GM18505 (cell line): ENCODE measurements around the gene CHI3L1.

Source experiments
- ATAC-seq: cut with Tn5 transposase; IDR thresholded peaks from one replicate; pipeline ENCODE4 v1.9.1; 2021; ENCODE audit not compliant: unreplicated experiment
- POLR2A ChIP-seq: IDR thresholded peaks from 4 replicates; pipeline ENCODE4 v1.6.1; 2011; ENCODE audit warnings: borderline replicate concordance; ENCODE audit not compliant: insufficient read depth, insufficient read length; ENCODE audit errors: extremely low read depth

The CHI3L1 gene

GRCh38 chr1:203199816-203200571 is 13.5 kb upstream of the CHI3L1 start:
- TF ChIP-seq POLR2A, result no peak
- no peak for ATAC-seq

DNA sequence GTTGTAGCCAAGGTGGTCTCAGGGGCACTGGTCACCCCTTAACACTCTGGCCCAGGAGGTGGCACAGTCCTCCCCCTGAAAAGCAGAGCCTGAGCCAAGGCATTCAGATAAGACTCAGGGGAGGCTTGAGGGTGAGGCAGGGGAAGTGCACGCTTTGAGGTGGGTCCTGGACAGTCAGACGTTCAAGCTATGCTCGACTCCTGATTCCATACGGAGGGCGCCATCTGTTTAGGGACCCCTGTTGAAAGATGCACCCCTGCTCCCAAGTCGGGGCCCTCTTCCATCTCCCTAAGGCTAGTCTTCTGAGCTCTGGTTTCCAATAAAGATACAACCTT is 12.9 kb upstream of the CHI3L1 start:
- no peak for TF ChIP-seq POLR2A
- no peak for ATAC-seq

- no peak for TF ChIP-seq POLR2A
Measured at GRCh38 chr1:203199002-203199401, 12.5 kb upstream of the CHI3L1 start.

GRCh38 chr1:203197625-203198024 is 11.1 kb upstream of the CHI3L1 start:
- no peak for TF ChIP-seq POLR2A
- no peak for ATAC-seq

More at GRCh38 chr1:203199002-203199401, 12.5 kb upstream of the CHI3L1 start:
- ATAC-seq, result no peak

GRCh38 chr1:203196371-203196770 is 9.9 kb upstream of the CHI3L1 start:
- no peak for TF ChIP-seq POLR2A
- no peak for ATAC-seq

- TF ChIP-seq POLR2A, result no peak
- no peak for ATAC-seq
Measured at GRCh38 chr1:203190949-203191348, 4.4 kb upstream of the CHI3L1 start.

DNA sequence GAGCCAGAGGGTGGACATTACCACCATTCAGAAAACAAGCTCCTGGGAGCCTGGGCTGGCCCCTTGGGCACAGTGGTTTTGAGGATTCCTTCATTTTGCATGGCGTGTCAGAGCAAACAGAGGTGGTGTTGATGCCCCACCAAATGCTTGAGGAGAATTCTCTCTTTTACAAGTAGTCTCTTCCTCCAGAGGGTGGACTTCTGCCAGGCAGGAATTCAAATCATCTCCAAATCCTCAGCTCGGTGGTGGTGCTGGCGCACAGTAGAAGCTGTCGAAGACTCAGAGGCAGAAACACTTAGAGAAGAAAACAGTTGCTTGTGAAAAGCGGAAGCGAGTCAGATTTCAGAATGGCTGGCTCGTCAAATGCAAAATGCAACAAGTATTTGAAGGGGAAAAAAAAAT is 3.4 kb upstream of the CHI3L1 start:
- TF ChIP-seq POLR2A, result no peak
- no peak for ATAC-seq

DNA sequence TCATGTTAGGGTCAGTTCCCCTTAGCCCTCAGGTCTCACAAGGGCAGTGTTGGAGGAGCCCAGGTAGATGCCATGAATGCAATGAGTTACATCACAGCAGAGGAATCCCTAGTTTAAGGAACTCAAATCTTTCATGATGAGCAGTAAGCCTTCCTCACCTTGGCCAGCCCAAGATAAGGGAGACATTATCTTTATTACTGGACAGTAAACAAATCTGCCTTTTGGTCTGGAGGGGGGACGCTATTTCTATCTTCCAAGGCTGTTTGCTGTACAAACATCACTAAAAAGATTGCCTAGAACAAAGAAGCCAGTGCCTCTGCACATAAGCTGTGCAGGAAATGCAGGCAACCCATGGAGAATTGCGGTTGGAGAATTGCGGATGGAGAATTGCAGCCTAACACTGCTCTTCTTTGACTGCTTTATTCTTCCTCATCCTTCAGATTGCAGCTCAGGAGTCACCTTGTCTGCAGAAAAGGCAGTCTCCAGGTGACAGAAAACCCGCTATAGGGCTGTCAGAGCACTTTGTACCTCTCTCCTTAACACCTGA is 2.3 kb upstream of the CHI3L1 start:
- no peak for TF ChIP-seq POLR2A
- ATAC-seq, result no peak

GRCh38 chr1:203187689-203188264 is 1.3 kb upstream of the CHI3L1 start:
- TF ChIP-seq POLR2A, result no peak
- ATAC-seq, result no peak

GRCh38 chr1:203187304-203187685 is 791 bp upstream of the CHI3L1 start:
- no peak for TF ChIP-seq POLR2A
- ATAC-seq, result no peak

DNA sequence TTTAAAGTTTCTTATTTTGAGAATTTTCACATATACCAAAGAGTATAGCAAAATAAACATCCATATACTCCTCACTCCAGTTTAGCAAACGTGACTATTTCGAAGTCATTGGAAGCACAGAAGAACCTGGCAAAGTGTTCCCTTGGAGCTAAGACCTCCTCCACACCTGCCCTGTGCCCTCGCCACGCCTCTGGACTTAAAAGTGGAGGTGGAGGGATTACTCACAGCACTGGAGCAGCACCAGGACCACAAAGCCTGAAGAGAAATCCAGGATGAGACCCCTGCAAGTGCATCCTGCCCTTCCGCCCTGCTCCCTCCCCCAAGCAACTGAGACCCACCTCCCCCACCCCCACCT is 436 bp downstream of the CHI3L1 start:
- ATAC-seq, result no peak
- no peak for TF ChIP-seq POLR2A

- no peak for ATAC-seq
- no peak for TF ChIP-seq POLR2A
Measured at GRCh38 chr1:203185585-203185984, 919 bp downstream of the CHI3L1 start.

GRCh38 chr1:203185061-203185461 is 1.4 kb downstream of the CHI3L1 start:
- no peak for TF ChIP-seq POLR2A
- no peak for ATAC-seq

DNA sequence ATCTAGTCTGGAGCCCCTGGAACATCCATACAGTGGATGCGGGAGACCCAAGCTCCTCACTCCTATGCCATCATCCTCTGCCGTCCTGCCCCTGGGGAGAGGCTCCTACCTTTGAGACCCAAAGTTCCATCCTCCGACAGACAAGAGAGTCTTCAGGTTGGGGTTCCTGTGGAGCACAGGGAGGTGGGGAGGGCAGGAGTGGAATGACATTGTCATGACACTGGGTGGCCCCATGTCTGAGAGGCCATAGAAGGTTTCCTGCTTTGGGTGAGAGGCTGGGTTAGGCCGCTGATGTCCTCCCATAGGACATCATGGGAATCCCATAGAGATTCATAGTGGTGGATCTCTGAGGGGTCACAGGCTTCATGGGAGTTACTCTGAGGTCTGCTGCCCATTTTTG is 2.0 kb downstream of the CHI3L1 start:
- TF ChIP-seq POLR2A, result no peak
- no peak for ATAC-seq

GRCh38 chr1:203183828-203184227 is 2.7 kb downstream of the CHI3L1 start:
- no peak for ATAC-seq
- no peak for TF ChIP-seq POLR2A

DNA sequence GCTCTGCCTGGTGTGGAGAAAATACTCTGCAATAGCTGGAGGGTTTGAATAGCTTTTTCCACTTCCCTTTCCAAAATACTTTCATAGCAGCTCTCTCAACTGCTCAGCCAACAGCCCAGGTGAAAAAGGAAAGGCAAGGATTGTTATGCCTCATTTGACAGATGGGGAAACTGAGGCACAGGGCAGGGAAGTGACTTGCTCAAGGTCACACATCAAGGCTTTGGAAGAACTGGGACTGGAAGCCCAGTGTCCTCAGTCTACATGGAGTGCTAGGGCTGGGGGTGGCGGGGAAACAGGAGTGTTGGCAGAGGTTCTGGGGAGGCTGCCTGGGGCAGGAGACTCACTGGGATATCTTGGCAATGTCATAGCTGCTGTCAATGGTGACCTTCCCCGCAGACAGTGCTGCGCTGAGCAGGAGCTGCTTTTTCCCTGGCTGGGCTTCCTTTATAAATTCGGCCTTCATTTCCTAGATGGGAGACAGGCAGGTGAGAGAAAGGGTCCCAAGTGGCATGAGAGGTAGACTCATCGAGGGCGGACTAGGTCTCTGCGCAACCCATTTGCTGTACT is 4.0 kb downstream of the CHI3L1 start:
- ATAC-seq, result no peak
- no peak for TF ChIP-seq POLR2A
